Germinal center (tissue), 1 donor: ENCODE results near the gene TEDC2.

Source experiments
- DNase-seq: peaks from one replicate; pipeline ENCODE4 v3.0.0; 2012; ENCODE audit warnings: mixed read lengths, low spot score

The TEDC2 gene

DNA sequence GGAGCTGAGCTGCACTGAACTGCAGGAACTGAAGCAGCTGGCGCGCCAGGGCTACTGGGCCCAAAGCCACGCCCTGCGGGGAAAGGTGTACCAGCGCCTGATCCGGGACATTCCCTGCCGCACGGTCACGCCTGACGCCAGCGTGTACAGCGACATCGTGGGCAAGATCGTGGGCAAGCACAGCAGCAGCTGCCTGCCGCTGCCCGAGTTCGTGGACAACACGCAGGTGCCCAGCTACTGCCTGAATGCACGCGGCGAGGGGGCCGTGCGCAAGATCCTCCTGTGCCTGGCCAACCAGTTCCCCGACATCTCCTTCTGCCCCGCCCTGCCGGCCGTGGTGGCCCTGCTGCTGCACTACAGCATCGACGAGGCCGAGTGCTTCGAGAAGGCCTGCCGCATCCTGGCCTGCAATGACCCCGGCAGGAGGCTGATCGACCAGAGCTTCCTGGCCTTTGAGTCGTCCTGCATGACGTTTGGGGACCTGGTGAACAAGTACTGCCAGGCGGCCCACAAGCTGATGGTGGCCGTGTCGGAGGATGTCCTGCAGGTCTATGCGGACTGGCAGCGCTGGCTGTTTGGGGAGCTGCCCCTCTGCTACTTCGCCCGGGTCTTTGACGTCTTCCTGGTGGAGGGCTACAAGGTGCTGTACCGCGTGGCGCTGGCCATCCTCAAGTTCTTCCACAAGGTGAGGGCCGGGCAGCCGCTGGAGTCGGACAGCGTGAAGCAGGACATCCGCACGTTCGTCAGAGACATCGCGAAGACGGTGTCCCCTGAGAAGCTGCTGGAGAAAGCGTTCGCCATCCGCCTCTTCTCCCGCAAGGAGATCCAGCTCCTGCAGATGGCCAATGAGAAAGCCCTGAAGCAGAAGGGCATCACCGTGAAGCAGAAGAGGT, 36.6 kb downstream of the TEDC2 start:
- DNase-seq: no peak

DNA sequence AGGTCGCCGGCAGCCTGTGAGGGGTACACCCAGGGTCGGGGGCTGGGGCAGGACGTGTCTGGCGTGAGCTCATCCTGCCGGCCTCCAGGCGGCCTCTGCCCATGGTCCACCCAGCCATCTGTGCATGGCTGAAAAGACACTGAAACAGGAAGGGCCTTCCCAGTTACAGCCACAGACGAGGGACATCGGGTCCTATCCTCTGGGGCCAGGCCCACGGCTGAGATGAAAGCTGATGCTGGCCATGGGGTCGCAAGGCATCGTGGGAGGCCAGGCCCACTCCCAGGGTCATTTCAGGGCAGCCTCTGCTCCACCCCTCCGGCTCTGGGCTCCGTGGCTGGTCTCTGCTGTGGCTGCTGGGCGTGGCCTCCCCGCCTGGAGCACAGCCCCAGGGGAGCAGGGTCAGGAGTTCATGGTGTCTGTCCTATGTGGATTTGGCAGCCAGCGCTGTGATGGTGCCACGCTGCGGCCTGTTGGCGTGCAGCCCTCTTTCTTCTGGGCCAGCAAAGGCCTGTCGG, 37.3 kb downstream of the TEDC2 start:
- DNase-seq: no peak

DNA sequence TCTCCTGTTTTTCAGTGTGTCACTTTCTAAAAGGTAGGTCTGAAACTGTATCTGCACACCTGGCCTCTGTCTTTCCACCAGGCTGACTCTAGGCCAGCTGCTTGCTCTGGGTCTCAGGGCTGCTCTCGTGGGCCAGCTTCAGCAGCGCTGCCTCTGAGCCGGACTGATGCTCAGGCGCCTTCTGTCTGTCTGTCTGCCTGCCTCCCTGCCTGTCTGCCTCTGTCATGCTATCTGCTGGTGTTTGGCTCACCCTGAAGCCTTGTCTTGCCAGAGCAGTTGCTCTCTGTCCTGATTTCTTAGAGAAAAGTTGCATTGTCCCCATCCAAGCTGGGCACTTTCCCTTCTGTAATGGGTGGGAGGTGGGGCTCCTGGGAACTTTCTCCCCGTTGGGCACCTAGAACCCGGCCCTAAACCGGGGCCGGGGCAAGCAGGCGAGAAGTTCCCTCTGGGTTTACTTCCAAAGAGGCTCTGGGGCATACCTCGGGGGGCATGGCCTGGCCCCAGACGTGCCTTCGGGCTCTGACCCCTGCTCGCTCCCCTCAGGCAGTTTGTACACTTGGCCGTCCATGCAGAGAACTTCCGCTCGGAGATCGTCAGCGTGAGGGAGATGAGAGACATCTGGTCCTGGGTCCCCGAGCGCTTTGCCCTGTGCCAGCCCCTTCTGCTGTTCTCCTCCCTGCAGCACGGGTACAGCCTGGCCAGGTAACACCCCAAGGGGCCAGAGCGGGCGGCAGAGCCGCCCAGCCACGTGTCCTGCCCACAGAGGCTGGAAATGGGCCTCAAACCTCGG, 38.0 kb downstream of the TEDC2 start:
- no peak for DNase-seq

DNA sequence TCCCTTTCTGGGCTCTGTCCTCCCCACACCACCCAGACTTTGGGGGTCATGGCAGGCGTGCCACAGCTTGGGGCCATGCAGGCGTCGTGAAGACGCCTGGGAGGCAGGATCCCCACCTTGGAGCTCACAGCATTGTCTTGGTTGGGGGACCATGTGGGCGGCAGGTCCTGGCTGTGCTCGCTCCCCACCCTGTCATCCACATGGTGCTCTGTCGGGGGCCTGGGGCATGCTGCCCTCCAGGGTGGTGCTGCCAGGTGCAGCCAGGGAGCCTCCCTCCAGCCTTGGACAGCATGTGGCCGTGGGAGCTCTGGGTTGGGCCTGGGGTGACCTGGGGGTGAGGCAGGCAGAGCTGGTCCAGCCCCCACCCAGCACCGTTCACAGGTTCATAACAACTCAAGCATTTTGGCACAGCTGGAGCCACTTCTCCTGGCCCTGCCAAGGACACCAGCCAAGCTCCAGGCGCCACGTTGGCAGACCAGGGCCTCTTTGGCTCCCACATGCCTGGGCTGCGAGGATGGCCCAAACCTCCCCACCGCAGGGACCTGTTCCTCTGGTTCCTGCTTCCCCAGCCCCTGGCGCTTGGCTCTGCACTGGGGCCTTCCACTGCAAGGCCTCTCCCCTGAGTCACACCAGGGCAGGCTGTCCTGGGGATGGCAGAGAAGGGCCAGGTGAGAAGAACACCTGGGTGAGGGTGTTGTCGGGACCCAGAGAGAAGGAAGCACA, 38.8 kb downstream of the TEDC2 start:
- no peak for DNase-seq

DNA sequence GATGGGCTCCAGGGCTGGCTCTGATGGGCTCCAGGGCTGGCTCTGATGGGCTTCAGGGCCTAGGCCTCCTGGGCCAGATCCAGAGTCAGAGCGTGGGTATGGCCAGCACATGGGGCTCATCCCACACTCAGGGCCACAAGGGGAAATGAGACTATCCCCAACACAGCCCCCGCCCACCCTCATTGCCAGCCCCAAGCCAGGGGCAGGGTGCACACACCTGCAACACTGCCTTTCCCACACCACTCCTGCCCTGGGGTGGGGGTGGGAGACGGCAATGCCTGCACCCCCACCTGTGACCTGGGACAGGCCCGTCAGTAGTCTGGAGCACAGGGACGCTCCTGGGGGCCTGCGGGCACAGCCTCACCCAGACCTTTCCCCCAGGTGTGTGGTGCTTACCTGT, 39.5 kb downstream of the TEDC2 start:
- DNase-seq: no peak

DNA sequence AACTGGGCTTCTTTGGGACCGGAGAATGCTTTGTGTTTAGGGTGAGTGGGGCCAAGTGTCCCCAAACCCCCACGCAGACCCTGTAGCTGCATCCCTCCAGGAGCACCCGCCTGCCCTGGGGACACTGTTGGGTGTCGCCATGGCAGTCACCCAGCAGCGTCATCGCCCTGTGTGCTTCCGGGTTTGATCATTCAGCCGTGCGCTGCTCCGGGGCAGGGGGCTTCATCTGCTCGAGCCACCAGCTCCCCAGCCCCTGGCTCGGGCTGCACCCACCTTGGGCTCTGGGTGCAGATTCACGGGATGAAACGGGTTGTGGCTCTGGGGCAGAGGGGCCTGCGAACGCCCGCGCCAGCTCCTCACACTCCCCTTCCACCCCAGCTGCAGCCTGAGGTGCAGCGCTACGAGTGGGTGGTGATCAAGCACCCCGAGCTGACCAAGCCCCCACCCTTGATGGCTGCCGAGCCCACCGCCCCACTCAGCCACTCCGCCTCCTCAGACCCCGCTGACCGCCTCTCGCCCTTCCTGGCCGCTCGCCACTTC, 40.1 kb downstream of the TEDC2 start:
- no peak for DNase-seq

DNA sequence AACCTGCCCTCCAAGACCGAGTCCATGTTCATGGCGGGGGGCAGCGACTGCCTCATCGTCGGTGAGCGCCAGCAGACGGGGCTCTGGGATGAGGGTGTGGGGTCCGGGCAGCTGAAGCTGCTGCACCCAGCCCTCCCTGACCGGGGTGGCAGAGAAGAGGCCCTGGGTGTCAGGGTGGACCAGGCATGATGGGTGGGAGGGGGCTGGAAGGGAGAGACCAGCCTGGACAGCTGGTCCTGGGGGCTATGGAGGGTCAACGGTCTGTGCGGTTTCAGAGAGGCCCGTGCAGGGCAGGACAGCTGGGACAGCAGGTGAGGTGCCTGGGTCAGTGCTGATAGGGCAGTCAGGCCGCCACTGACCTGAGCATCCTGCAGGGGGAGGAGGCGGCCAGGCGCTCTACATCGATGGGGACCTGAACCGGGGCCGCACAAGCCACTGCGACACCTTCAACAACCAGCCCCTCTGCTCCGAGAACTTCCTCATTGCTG, 40.6 kb downstream of the TEDC2 start:
- no peak for DNase-seq

DNA sequence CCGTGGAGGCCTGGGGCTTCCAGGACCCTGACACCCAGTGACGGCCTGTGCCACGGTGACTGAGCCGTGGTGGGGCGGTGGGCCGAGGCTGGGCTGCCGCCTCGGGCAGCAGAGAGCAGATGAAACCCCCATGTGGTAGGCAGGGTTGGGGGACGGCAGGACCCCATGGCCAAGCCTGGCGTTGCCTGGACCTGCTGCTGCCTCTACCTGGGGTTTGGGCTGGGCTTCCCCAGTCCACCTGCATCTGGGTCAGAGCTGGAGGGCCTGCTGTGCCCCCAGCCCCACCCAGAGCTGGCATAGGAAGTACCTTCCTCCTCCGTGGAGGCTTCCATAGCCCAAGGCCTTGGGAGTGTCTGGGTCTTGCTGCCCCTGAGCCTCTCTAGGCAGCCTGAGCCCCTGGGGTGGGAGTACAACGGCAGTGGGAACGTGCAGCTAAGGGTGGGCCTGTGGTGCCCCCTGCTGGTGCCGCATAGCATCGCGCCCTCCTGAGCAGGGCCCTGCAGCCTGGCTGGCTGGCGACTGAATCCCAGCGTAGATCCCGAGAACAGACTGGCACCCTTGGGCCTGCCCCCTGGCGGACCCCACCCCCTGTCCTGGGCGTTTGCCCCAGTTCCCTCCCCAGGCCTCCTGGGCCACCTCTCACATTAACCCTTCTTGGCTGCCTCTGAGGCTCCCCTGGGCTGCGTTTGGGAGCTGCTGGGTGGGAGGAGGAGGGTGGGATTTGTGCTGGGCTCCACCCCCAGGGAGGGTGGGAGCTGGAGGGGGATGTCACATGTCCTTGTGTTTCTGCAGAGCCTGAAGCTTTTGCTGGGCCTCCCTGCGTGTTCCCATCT, 41.2 kb downstream of the TEDC2 start:
- peak; percentile 82 for DNase-seq

DNA sequence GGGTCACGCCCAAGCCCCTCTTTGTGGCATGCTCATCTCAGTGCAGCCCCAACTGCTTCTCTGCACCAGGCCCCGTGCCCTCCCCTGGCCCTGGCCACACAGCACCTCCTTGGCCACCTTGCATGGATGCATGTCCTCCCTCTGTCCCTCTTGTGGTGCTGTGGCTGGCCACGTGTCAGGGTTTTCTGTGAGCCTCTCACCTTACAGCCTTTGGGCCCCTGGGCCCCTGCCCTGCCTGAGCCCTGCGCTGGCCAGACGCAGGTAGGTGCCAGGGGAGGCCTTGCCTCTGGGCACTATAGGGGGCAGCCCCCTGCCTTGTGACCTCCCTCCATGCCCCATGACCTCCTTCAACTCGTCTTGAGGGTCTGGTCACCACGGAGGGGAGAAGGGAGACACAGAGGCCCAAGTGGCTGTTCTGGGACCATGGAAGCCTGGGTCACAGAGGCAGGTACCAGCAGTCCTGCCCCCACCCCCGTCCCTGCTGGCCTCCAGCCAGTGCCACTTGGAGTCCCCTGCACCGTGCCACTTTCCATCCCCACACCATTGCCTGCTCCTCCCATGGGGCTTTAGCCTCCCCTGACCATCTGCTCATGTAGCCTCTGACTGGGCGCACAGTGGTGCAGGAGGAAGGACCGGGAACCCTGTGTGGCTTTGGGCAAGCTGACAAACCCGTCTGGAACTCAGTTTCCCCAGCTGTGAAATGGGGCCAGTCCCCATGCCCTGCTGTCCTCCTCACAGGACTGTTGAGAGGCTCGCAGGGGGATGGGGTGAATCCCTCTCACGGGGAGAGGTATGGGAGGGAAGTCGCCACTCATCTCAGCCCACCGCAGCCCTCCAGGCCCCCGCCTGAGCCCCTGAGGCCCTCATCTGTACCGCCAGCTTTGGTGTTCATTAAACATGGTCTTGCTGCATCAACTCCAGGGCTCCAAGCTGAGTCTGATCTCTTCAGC, 42.3 kb downstream of the TEDC2 start:
- DNase-seq: no peak

DNA sequence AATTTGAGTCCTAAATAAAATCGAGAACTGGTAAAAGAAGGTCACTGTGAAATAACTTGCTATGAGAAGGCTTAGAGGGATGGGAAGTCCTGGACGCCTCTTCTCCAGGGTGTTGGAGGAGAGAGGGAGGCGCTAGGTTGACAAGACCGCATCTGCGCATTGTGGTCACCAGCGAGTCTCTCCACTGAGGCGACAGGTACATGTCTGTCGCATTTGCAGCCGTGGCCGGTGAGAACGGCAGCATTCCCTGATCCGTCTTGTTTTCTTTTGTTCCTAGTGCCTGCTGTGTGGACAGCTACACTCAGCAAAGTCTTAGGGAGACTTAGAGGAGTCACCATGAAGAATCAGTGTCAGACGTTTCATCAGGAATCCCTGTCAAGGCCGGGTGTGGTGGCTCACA, 45.8 kb downstream of the TEDC2 start:
- DNase-seq: no peak

DNA sequence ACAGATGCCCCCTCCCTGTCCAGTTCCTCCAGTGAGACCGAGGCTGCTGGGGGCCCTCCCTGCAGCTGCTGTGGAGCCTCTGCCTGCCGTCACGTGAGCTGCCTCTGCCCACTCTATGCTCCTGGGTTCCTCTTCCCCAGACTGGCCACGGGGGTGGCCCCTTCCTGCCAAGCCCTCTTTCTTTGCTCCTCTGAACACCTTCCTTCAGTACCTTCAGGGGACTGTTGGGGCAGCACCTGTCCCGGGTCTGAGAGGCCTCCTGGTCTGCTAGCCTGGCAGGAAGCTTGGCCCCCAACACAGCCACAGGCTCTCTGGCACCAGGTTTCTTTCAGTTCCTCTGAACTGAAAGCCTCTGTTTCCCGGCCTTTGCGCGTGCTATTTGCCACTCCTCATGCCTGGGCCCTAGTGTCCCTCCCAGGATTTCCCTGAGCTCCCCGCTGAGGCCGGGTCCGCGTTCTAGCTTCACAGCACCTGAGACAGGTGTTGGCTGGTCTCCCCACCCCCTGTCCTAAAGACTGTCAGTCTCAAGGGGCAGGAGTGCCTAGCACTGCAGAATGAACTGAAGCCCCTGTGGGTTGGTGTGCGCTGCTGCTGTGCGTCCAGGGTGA, 47.2 kb downstream of the TEDC2 start:
- peak; percentile 82 for DNase-seq

DNA sequence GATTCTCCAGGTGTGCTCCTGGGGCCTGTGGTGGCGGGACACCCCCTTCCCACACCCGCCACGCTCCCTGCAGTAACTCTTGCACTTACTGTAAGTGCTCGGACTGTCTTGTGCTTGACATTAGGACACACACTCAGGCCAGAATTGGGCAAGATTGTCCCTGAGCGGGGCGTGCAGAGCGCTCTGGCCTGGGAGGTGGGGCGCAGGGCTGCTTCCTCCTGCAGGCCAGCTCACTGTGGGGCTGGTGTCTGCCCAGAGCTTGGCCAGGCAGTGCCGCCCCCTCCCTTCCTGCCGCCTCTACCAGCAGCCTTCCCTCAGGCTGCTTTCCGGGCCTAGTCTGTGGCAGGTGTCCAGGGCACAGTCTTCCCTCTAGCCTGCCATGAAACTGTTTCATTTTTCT, 47.8 kb downstream of the TEDC2 start:
- no peak for DNase-seq

DNA sequence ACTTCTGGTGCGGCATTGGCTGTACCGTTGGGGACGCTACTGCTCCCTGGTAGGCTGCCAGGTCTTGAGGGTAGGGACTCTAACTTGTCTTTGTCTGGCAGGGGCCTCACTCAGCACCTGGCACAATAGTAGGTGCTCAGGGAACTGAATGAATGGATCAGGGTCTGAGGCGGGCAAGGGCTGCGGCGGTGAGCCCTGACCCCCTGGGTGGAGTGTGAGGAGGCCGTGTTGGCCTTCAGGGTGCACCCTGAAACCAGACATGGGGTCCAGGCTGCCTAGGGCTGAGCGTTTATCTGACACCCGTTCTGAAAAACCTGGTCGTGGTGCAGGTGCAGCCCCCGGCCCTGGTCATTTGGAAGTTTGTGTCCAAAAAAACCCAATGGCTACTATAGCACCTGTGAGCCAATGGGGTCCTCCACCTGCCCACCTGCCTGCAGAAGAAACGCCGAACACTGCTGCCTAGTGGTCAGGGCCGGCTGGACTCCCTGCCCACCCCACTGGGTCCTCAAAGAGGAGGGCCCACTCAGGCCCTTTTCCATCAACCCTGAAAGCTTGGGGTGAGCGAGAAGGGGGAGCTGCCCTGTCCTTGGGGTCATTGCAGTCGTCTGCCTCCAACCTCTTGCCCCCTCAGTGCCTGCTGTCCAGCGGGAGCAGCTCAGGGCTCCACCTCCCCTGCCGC, 49.0 kb downstream of the TEDC2 start:
- DNase-seq: no peak

DNA sequence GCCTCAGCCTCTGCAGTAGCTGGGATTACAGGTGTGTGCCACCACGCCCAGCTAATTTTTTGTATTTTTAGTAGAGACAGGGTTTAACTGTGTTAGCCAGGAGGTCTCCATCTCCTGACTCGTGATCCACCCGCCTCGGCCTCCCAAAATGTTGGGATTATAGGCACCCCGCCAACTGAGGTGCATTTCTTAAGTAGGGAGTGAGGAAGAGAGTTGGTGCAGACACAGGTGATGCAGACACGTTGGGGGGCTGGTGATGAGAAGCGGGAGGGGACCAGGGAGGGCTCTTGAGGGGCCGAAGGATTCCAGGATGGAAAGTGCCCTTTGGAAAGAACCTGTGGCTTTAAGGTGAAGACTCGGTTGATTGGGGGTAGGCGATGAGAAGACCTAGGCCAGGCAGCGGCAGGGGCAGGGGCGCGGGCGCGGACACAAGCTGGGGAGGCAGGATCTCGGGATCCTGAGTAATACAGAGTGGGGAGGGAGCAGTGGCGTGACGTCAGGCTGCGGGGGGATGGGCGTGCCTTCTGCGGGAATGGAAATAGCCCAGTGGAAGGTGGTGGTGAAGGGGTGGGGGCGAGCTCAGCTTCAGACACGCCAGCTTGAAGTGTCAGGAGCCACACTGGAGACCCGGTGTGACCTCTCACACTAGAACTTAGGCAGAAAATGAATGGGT, 51.4 kb downstream of the TEDC2 start:
- no peak for DNase-seq

DNA sequence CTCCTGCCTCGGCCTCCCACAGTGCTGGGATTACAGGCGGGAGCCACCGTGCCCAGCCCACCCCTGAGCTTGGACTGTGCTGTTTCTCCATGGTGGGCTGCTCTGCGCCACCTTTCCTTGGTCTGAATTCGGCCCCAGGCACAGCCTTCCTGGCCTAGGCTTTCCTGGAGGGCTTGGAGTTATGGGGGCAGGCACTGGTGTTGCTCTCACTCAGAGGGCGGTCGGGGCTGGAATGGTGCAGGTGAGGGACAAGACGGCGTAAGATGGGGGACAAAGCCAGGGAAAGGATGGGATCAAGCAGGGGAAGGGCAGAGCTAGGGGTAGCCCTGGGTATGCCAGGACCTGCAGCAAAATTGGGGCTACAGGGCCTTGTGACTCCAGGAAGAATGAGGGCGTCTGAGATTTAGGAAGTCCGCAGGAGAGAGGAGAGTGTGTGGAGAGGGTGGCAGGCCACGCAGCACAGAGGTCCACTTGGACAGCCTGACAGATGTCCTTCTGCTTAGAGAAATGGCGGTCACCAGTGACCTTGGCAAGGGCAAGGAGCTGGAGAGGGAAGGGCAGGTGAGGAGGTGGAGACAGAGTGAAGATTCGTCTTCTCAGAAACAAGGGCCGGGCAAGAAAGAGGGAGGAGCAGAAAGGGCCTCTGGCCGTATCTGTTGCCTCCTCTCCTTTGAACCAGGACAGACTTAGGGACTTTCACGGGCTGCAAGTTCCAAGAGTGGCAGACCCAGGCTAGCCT, 52.3 kb downstream of the TEDC2 start:
- no peak for DNase-seq

DNA sequence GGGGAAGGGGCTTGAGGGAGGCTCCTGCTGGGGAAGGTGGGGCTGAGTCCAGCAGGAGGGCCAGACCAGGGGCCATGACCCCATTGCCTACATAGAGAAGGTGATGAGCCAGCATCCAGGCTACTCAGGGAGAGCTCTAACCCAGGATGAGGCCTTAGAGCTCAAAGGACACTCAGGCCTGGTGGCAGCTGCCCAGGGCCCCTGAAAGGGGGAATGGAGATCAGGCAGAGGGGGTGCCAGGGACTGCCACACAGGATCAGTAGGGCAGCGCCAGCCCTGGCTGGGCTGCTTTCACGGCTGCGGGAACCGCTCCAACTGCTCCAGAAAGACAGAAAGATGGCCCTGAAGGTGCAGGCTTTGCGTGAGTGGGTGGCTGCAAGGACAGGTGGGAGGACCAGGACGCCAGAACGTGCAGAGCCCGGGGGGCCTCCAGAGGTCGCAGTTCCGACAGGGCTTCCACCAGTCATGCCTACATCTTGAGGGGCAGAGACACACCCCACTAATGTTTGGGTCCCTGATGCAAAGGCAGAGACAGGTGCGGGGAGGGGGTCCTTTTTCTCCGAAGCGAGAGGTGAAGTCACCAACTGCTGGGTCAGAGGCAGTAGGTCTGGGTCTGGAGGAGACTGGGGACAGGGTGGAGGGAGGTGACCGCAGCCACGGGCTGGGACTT, 53.0 kb downstream of the TEDC2 start:
- DNase-seq: peak; percentile 59
